ENCODE data around the gene SCP2. TPM values are rescaled to one million over a fixed set of nuclear protein-coding genes. Genes with fewer than 3 reads are reported as not detected.
A peak's percentile ranks its signal among the peaks of the same experiment; 100 is the strongest.

Gene SCP2
- total and polyA plus RNA-seq, 7 donors, result 124 to 792 (median 176) TPM

DNA sequence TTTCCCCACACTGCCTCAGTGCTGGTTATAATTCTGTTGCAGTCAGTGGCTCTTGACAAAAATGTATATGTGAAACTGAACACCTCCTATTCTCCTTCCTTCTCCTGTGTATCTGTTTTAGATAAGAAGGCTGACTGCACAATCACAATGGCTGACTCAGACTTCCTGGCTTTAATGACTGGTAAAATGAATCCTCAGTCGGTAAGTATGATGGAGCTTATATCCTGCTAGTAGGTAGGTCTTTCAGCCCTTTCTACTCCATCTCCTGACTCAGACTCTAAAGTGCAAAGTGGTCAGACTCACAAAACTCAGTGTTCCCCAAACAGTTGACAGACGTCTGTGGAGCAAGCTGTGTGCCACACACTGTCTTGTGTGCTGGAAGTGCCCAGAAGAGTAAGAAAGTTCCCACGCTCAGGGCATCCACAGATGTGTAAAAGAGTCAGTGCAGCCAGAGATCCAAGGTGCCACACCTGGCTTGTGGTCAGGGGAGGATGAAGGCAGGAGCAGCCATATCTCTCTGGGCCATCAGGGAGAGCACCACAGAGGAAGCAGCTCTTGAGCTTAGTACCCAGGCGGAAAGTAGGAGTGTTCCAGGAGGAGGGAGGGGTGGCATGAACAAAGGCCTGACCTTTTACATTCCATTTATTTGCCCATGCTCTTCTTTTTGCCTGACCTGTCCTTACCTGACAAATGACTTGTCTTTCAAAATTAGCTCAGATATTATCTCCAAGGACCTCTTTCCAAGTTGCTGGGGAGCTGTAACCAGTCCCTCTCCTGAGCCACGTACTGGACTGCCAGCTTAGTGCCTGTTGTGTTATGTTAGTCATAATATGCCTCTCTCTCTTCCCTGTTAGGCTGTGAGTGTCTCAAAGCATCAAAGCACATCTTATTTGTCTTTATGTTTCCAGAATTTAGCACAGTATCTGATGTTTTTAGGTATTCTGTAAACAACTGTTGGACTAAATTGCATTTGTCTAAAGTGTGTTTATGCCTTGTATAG, 121.0 kb downstream of the SCP2 start:
- peak overlapping the region in 2 of 4 donors; percentile 27 to 46 for H3K27ac ChIP-seq
- WGBS, 2 donors, result 81 to 85% methylated on average over 5 of the region's 5 CpGs
- intact Hi-C loops (cut with DNase I), result no loop called here

DNA sequence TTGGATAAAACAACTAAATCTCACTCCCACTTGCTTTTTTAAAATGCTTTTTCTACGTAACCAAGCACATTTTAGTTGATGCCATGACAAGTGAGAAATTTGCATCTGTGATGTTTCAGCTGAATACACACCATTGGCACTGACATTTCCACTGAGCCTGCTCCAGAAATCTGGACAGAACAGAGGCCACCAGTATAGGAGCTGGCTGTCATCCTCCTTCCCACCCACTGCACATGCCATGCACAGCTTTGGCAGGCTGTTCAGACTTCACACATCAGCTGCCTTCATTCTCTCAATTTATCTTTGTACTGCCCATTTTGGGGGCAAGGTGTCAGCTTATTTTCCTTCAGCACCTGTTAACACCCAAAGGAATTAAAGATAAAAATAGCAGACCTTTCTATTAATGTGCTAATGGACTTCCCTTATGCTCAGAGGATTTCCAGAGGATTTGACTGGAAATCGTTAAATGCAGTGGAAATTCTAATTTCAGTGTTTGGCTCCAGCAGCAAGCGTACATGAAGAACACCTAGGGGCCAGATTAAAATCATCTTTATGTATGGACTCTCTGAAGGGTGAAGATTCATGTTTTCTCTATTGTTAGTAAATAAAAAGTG, 122.0 kb downstream of the SCP2 start:
- Histone ChIP-seq H3K36me3 (peaks cover 0 to 33% (median 6%) of the 10 kb centered on the region in 4 donors), H3K9me3 (no peaks in the 10 kb centered on the region), H3K27ac (peak overlapping the region in 2 of 4 donors; percentile 27 to 46), H3K27me3 (no peaks in the 10 kb centered on the region), H3K4me1 (peaks cover 0 to 63% (median 35%) of the 10 kb centered on the region in 4 donors), H3K4me3 (no peak overlapping the region)
- DNase-seq, result no peak
- no peak for TF ChIP-seq EP300 (IDR thresholded peaks at IDR 0.05)
- TF ChIP-seq POLR2A (IDR thresholded peaks at IDR 0.05), result no peak
- TF ChIP-seq, protein P1, sequence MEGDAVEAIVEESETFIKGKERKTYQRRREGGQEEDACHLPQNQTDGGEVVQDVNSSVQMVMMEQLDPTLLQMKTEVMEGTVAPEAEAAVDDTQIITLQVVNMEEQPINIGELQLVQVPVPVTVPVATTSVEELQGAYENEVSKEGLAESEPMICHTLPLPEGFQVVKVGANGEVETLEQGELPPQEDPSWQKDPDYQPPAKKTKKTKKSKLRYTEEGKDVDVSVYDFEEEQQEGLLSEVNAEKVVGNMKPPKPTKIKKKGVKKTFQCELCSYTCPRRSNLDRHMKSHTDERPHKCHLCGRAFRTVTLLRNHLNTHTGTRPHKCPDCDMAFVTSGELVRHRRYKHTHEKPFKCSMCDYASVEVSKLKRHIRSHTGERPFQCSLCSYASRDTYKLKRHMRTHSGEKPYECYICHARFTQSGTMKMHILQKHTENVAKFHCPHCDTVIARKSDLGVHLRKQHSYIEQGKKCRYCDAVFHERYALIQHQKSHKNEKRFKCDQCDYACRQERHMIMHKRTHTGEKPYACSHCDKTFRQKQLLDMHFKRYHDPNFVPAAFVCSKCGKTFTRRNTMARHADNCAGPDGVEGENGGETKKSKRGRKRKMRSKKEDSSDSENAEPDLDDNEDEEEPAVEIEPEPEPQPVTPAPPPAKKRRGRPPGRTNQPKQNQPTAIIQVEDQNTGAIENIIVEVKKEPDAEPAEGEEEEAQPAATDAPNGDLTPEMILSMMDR (IDR thresholded peaks at IDR 0.05), result no peak
- no peak for TF ChIP-seq POLR2AphosphoS5 (IDR thresholded peaks at IDR 0.05)
- 91 to 96% methylated on average over 3 of the region's 3 CpGs for WGBS, 2 donors
- intact Hi-C loops (cut with DNase I), result no loop called here

More for the DNA sequence above, 121.0 kb downstream of the SCP2 start:
- H3K4me1 ChIP-seq, result peaks cover 0 to 73% (median 41%) of the 10 kb centered on the region in 4 donors
- DNase-seq, result no peak
- H3K27me3 ChIP-seq, result no peaks in the 10 kb centered on the region
- TF ChIP-seq POLR2A (IDR thresholded peaks at IDR 0.05) (no peak), EP300 (IDR thresholded peaks at IDR 0.05) (no peak), POLR2AphosphoS5 (IDR thresholded peaks at IDR 0.05) (no peak)
- TF ChIP-seq, protein P1 (IDR thresholded peaks at IDR 0.05), result no peak
- H3K36me3 ChIP-seq, result peaks cover 0 to 24% (median 4%) of the 10 kb centered on the region in 4 donors
- no peak overlapping the region for H3K4me3 ChIP-seq
- H3K9me3 ChIP-seq, result no peaks in the 10 kb centered on the region

DNA sequence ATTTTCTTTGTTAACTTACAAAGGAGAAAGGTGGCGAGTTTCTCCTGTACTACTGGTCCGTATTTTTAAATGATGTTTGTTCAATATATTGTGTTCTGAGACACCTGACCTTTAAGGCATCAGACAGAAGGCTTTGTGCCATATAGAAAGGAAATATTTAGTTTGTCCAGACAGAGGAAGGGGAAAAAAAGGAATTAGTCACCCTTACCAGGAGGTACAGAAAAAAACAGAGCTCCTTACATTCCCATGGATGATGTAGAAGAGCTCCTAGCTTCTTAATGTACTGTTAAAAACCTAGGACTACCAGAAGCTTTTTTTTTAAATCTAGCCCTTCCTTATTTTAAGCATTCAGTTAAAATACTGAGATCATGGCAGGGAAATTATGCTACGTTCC, 122.5 kb downstream of the SCP2 start:
- no peak for DNase-seq
- intact Hi-C loops (cut with DNase I), result no loop called here
- no peak overlapping the region for H3K4me3 ChIP-seq
- TF ChIP-seq, protein P1 (IDR thresholded peaks at IDR 0.05), result no peak
- TF ChIP-seq EP300 (IDR thresholded peaks at IDR 0.05), result no peak
- TF ChIP-seq POLR2AphosphoS5 (IDR thresholded peaks at IDR 0.05), result no peak
- no peak for TF ChIP-seq POLR2A (IDR thresholded peaks at IDR 0.05)
- no peaks in the 10 kb centered on the region for H3K9me3 ChIP-seq
- H3K27ac ChIP-seq, result peak overlapping the region in 2 of 4 donors; percentile 27 to 46
- peaks cover 0 to 62% (median 35%) of the 10 kb centered on the region in 4 donors for H3K4me1 ChIP-seq
- WGBS, 2 donors, result 90 to 91% methylated on average over 3 of the region's 3 CpGs
- no peaks in the 10 kb centered on the region for H3K27me3 ChIP-seq
- H3K36me3 ChIP-seq, result peaks cover 0 to 33% (median 6%) of the 10 kb centered on the region in 4 donors

DNA sequence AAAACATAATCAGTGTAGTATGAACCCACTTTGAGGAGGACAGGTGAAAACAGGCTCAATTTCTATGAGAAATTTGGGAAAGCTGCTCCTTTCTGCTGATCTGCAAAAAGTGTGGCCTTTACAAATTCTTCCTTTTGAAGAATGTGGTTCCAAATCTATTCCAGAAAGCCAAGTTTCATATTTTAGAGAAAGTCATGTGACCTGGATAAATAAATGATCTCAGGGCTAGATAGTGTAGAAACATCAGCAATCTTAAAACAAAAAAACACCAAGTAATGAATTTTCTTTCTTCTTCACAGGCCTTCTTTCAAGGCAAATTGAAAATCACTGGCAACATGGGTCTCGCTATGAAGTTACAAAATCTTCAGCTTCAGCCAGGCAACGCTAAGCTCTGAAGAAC, 123.2 kb downstream of the SCP2 start:
- H3K9me3 ChIP-seq, result no peaks in the 10 kb centered on the region
- H3K4me1 ChIP-seq, result peaks cover 0 to 54% (median 35%) of the 10 kb centered on the region in 4 donors
- no peak for TF ChIP-seq EP300 (IDR thresholded peaks at IDR 0.05)
- no peak for TF ChIP-seq POLR2A (IDR thresholded peaks at IDR 0.05)
- TF ChIP-seq, protein P1 (IDR thresholded peaks at IDR 0.05), result no peak
- TF ChIP-seq POLR2AphosphoS5 (IDR thresholded peaks at IDR 0.05), result no peak
- H3K27me3 ChIP-seq, result no peaks in the 10 kb centered on the region
- intact Hi-C loops (cut with DNase I), result no loop called here
- peak overlapping the region in 2 of 4 donors; percentile 27 to 46 for H3K27ac ChIP-seq
- WGBS, 2 donors, result 96 to 97% methylated on average over 2 of the region's 2 CpGs
- DNase-seq, result no peak
- H3K4me3 ChIP-seq, result no peak overlapping the region
- H3K36me3 ChIP-seq, result peaks cover 0 to 33% (median 6%) of the 10 kb centered on the region in 4 donors
